Gastroesophageal sphincter (tissue), 3 donors: ENCODE data around the gene ASIC4.

Experiments
- CTCF ChIP-seq, 4 experiments: fragments of 200-600 bp in 2 of 4; fragments of 450-650 bp in 2 of 4; sonication (generic) in 1 of 4; IDR thresholded peaks; one replicate each; pipeline ENCODE4 v1.5.1; 2017 to 2019; ENCODE audit warnings: antibody characterized with exemption in 4 of 4, mild to moderate bottlenecking in 2 of 4, moderate library complexity in 2 of 4
- EP300 ChIP-seq: sonication (generic); formaldehyde crosslinking; IDR thresholded peaks from one replicate; pipeline ENCODE4 v1.6.1; 2017; ENCODE audit warnings: antibody characterized with exemption, mild to moderate bottlenecking
- POLR2A ChIP-seq, 2 donors: fragments of 450-650 bp; IDR thresholded peaks; one replicate each; pipeline ENCODE4 v1.6.1; 2017; ENCODE audit warnings: antibody characterized with exemption in 2 of 2, mild to moderate bottlenecking in 2 of 2, moderate library complexity in 1 of 2

GRCh38 chr2:219508971-219509779 is 5.1 kb upstream of the ASIC4 start:
- TF ChIP-seq POLR2A (IDR thresholded peaks at IDR 0.05) (no peak), CTCF (IDR thresholded peaks at IDR 0.05) (no peak), EP300 (no peak)
